VCaP (cell line): ENCODE data around the gene GAPDHS.
A peak's percentile ranks its signal among the peaks of the same experiment; 100 is the strongest.

Source experiments
- H3K27ac ChIP-seq: fragments of 450-650 bp; 2 replicates; pipeline ENCODE4 v1.5.1; 2017
- CTCF ChIP-seq: fragments of 450-650 bp; conservative IDR thresholded peaks from 2 replicates; pipeline ENCODE4 v1.5.1; 2017; ENCODE audit warnings: mild to moderate bottlenecking, moderate library complexity

Gene GAPDHS

GRCh38 chr19:35511337-35511736, 21.9 kb upstream of the GAPDHS start:
- TF ChIP-seq CTCF = no peak
- H3K27ac ChIP-seq = no peak overlapping the region

- no peak overlapping the region for H3K27ac ChIP-seq
- no peak for TF ChIP-seq CTCF
Observed at GRCh38 chr19:35512831-35513627, 20.2 kb upstream of the GAPDHS start.

GRCh38 chr19:35513628-35514281, 19.5 kb upstream of the GAPDHS start, which contains the start of gene DMKN:
Gene DMKN (minus strand): TSS chr19:35513649. CDS start chr19:35513475, 174 bp downstream.
- no peak within 1 kb of the TSS for H3K27ac ChIP-seq
- 0 out of 2 replicates have a peak, but pooled peaks have one; percentile 12 for TF ChIP-seq CTCF

- H3K27ac ChIP-seq = no peak overlapping the region
- TF ChIP-seq CTCF = 0 out of 2 replicates have a peak, but pooled peaks have one; percentile 1
Observed at GRCh38 chr19:35514282-35514809, 18.9 kb upstream of the GAPDHS start.

GRCh38 chr19:35516310-35516709, 16.9 kb upstream of the GAPDHS start:
- no peak for TF ChIP-seq CTCF
- no peak overlapping the region for H3K27ac ChIP-seq

- no peak for TF ChIP-seq CTCF
- H3K27ac ChIP-seq = no peak overlapping the region
Observed at GRCh38 chr19:35517342-35517741, 15.9 kb upstream of the GAPDHS start.

- no peak for TF ChIP-seq CTCF
- no peak overlapping the region for H3K27ac ChIP-seq
Observed at GRCh38 chr19:35518313-35518712, 14.9 kb upstream of the GAPDHS start.
